Thymus (tissue), 11 donors: ENCODE data around the gene ANKK1. TPM values are rescaled to one million over a fixed set of nuclear protein-coding genes. Genes with fewer than 3 reads are reported as not detected.

ENCODE experiments used
- DNase-seq, 9 donors: peaks; one replicate each; pipeline ENCODE4 v3.0.0-alpha.2; 2013; ENCODE audit warnings: low spot score in 9 of 9, low read depth in 6 of 9, missing footprints in 1 of 9
- H3K27ac ChIP-seq, 2 donors: one replicate each; pipeline ENCODE4 v1.5.1; 2013; ENCODE audit warnings: control low read depth in 1 of 2, low read depth in 1 of 2, low read length in 1 of 2, mild to moderate bottlenecking in 1 of 2, moderate library complexity in 1 of 2
- H3K27me3 ChIP-seq, 2 donors: one replicate each; pipeline ENCODE4 v1.5.1; 2013; ENCODE audit warnings: low read length in 1 of 2; ENCODE audit not compliant: control insufficient read depth in 2 of 2, insufficient read depth in 1 of 2
- H3K36me3 ChIP-seq, 2 donors: one replicate each; pipeline ENCODE4 v1.5.1; 2013; ENCODE audit warnings: low read length in 1 of 2, mild to moderate bottlenecking in 1 of 2, moderate library complexity in 1 of 2; ENCODE audit not compliant: control insufficient read depth in 2 of 2, insufficient read depth in 2 of 2
- H3K4me1 ChIP-seq, 2 donors: one replicate each; pipeline ENCODE4 v1.5.1; 2013; ENCODE audit warnings: low read length in 2 of 2; ENCODE audit not compliant: control insufficient read depth in 2 of 2, insufficient read depth in 2 of 2
- H3K4me3 ChIP-seq, 2 donors: one replicate each; pipeline ENCODE4 v1.5.1; 2013; ENCODE audit warnings: low read length in 2 of 2, control low read depth in 1 of 2, mild to moderate bottlenecking in 1 of 2
- H3K9me3 ChIP-seq, 2 donors: one replicate each; pipeline ENCODE4 v1.5.1; 2013; ENCODE audit warnings: low read length in 1 of 2, mild to moderate bottlenecking in 1 of 2; ENCODE audit not compliant: control insufficient read depth in 2 of 2, insufficient read depth in 1 of 2
- WGBS: extraction: QIAGEN DNeasy Blood & Tissue Kit; methylation state at CpG from one replicate; pipeline ENCODE4 v1.1.7; 2013; 5-methylcytosine and 5-hydroxymethylcytosine counted together
- polyA plus RNA-seq: library from polyadenylated mRNA; stranded (reverse); fragments of 200-250 nt; gene quantifications from one replicate; pipeline ENCODE4 v1.2.3, GENCODE V29; 2013
- total RNA-seq: library from RNA; stranded (reverse); fragments of 120-200 nt; gene quantifications from one replicate; pipeline ENCODE4 v1.2.4, GENCODE V29; 2013
- donor health status: healthy.

ANKK1 gene
- total and polyA plus RNA-seq, 2 donors: 0.14 to 2.4 TPM

GRCh38 chr11:113398669-113399430, 11.3 kb downstream of the ANKK1 start:
- 92% methylated on average over 24 of the region's 24 CpGs for WGBS

GRCh38 chr11:113400631-113401230, 13.2 kb downstream of the ANKK1 start:
- 88% methylated on average over 5 of the region's 5 CpGs for WGBS
- DNase-seq: no peak
- no peaks in the 10 kb centered on the region for H3K27me3 ChIP-seq
- no peak overlapping the region for H3K27ac ChIP-seq
- H3K36me3 ChIP-seq: no peaks in the 10 kb centered on the region
- no peaks in the 10 kb centered on the region for H3K9me3 ChIP-seq
- no peak overlapping the region for H3K4me3 ChIP-seq
- H3K4me1 ChIP-seq: no peaks in the 10 kb centered on the region

More at GRCh38 chr11:113398669-113399430, 11.3 kb downstream of the ANKK1 start:
- Histone ChIP-seq H3K36me3 (no peaks in the 10 kb centered on the region), H3K4me1 (no peaks in the 10 kb centered on the region), H3K9me3 (no peaks in the 10 kb centered on the region), H3K27ac (no peak overlapping the region), H3K4me3 (no peak overlapping the region), H3K27me3 (no peaks in the 10 kb centered on the region)
- DNase-seq: no peak

GRCh38 chr11:113401718-113402117, 14.1 kb downstream of the ANKK1 start:
- DNase-seq: no peak
- 8% methylated on average over 2 of the region's 2 CpGs for WGBS
- no peak overlapping the region for H3K4me3 ChIP-seq
- H3K27me3 ChIP-seq: no peaks in the 10 kb centered on the region
- H3K36me3 ChIP-seq: no peaks in the 10 kb centered on the region
- H3K9me3 ChIP-seq: no peaks in the 10 kb centered on the region
- no peaks in the 10 kb centered on the region for H3K4me1 ChIP-seq
- no peak overlapping the region for H3K27ac ChIP-seq

- no peak for DNase-seq
- H3K4me3 ChIP-seq: no peak overlapping the region
- no peak overlapping the region for H3K27ac ChIP-seq
- 92% methylated on average over 7 of the region's 7 CpGs for WGBS
- H3K4me1 ChIP-seq: no peaks in the 10 kb centered on the region
- H3K9me3 ChIP-seq: no peaks in the 10 kb centered on the region
- H3K27me3 ChIP-seq: no peaks in the 10 kb centered on the region
- no peaks in the 10 kb centered on the region for H3K36me3 ChIP-seq
Observed at GRCh38 chr11:113404859-113405430, 17.4 kb downstream of the ANKK1 start.

GRCh38 chr11:113405724-113406478, 18.3 kb downstream of the ANKK1 start:
- no peak for DNase-seq

GRCh38 chr11:113407163-113407562, 19.6 kb downstream of the ANKK1 start:
- no peaks in the 10 kb centered on the region for H3K36me3 ChIP-seq
- WGBS: 58% methylated on average over 3 of the region's 3 CpGs
- no peaks in the 10 kb centered on the region for H3K9me3 ChIP-seq
- H3K4me3 ChIP-seq: no peak overlapping the region
- H3K4me1 ChIP-seq: no peaks in the 10 kb centered on the region
- DNase-seq: no peak
- H3K27ac ChIP-seq: no peak overlapping the region
- H3K27me3 ChIP-seq: no peaks in the 10 kb centered on the region

More at GRCh38 chr11:113405724-113406478, 18.3 kb downstream of the ANKK1 start:
- H3K4me3 ChIP-seq: no peak overlapping the region
- H3K9me3 ChIP-seq: no peaks in the 10 kb centered on the region
- no peaks in the 10 kb centered on the region for H3K27me3 ChIP-seq
- no peaks in the 10 kb centered on the region for H3K4me1 ChIP-seq
- H3K36me3 ChIP-seq: no peaks in the 10 kb centered on the region
- WGBS: 85% methylated on average over 7 of the region's 7 CpGs
- H3K27ac ChIP-seq: no peak overlapping the region

- no peak for DNase-seq
- Histone ChIP-seq H3K9me3 (no peaks in the 10 kb centered on the region), H3K4me1 (no peaks in the 10 kb centered on the region), H3K36me3 (no peaks in the 10 kb centered on the region), H3K27ac (no peak overlapping the region), H3K27me3 (no peaks in the 10 kb centered on the region), H3K4me3 (no peak overlapping the region)
- 86% methylated on average over 9 of the region's 9 CpGs for WGBS
Observed at GRCh38 chr11:113408206-113408605, 20.6 kb downstream of the ANKK1 start.

- Histone ChIP-seq H3K36me3 (no peaks in the 10 kb centered on the region), H3K9me3 (no peaks in the 10 kb centered on the region), H3K4me3 (no peak overlapping the region), H3K27me3 (no peaks in the 10 kb centered on the region), H3K27ac (no peak overlapping the region), H3K4me1 (no peaks in the 10 kb centered on the region)
- WGBS: 92% methylated on average over 9 of the region's 9 CpGs
- DNase-seq: no peak
Observed at GRCh38 chr11:113408887-113409286, 21.3 kb downstream of the ANKK1 start.

GRCh38 chr11:113409526-113409925, 21.9 kb downstream of the ANKK1 start:
- no peak for DNase-seq
- H3K27me3 ChIP-seq: no peaks in the 10 kb centered on the region
- H3K9me3 ChIP-seq: no peaks in the 10 kb centered on the region
- WGBS: 93% methylated on average over 3 of the region's 3 CpGs
- H3K36me3 ChIP-seq: no peaks in the 10 kb centered on the region
- H3K4me1 ChIP-seq: no peaks in the 10 kb centered on the region
- no peak overlapping the region for H3K27ac ChIP-seq
- no peak overlapping the region for H3K4me3 ChIP-seq
